Esophagus squamous epithelium (tissue), 5 donors: Measurements from ENCODE around the gene TRIP13. TPM values are rescaled to one million over a fixed set of nuclear protein-coding genes. Genes with fewer than 3 reads are reported as not detected.

Source experiments
- DNase-seq: peaks from one replicate; lab custom pipeline; 2025; lab: John Stamatoyannopoulos, UW
- H3K27ac ChIP-seq, 4 donors: fragments of 200-600 bp; sonication (generic); one replicate each; pipeline ENCODE4 v1.5.1; 2016 to 2019; ENCODE audit warnings: mild to moderate bottlenecking in 1 of 4
- H3K27me3 ChIP-seq, 4 donors: fragments of 200-600 bp; sonication (generic); 1 replicate in 3 of 4; 2 replicates in 1 of 4; pipeline versions ENCODE4 v1.5.1 to v1.6.0; 2017 to 2021; ENCODE audit warnings: antibody characterized with exemption in 1 of 4
- H3K36me3 ChIP-seq, 3 donors: fragments of 200-600 bp; sonication (generic); one replicate each; pipeline ENCODE4 v1.5.1; 2016 to 2019
- H3K4me1 ChIP-seq, 3 donors: fragments of 200-600 bp; sonication (generic); one replicate each; pipeline ENCODE4 v1.5.1; 2017 to 2019
- H3K4me3 ChIP-seq, 4 donors: fragments of 200-600 bp; sonication (generic); 1 replicate in 3 of 4; 2 replicates in 1 of 4; pipeline ENCODE4 v1.5.1; 2016 to 2019; ENCODE audit warnings: mild to moderate bottlenecking in 2 of 4, moderate library complexity in 1 of 4
- H3K9me3 ChIP-seq, 3 donors: fragments of 200-600 bp; sonication (generic); one replicate each; pipeline ENCODE4 v1.5.1; 2016 to 2019
- POLR2A ChIP-seq, 4 donors: fragments of 450-650 bp; IDR thresholded peaks; one replicate each; pipeline ENCODE4 v1.6.1; 2017; ENCODE audit warnings: antibody characterized with exemption in 4 of 4, mild to moderate bottlenecking in 4 of 4, moderate library complexity in 3 of 4
- WGBS, 2 donors: methylation state at CpG; one replicate each; pipeline ENCODE4 v1.1.5; 2018; 5-methylcytosine and 5-hydroxymethylcytosine counted together
- intact Hi-C: fragments of 100-400 bp; cut with DNase I; formaldehyde crosslinking; loops from one replicate; pipeline ENCODE4 v1.15.0; 2022
- total RNA-seq, 4 donors: library from RNA; depleted of rRNA; stranded (reverse); fragments of >200 nt; gene quantifications; one replicate each; pipeline ENCODE4 v1.1.0, GENCODE V29; 2016
- TF ChIP-seq, protein P1 (sequence below), 6 experiments: fragments of 450-650 bp in 4 of 6; fragments of 200-600 bp in 2 of 6; sonication (generic) in 2 of 6; IDR thresholded peaks; one replicate each; pipeline ENCODE4 v1.5.1; 2016 to 2019; ENCODE audit warnings: antibody characterized with exemption in 6 of 6, mild to moderate bottlenecking in 4 of 6, moderate library complexity in 4 of 6
- donor health status: DM: yes; HTN: yes; CAD: no.

TRIP13 gene
- total RNA-seq, 4 donors from 2014 or later: 3.2 to 17.7 (median 9.5) TPM

DNA sequence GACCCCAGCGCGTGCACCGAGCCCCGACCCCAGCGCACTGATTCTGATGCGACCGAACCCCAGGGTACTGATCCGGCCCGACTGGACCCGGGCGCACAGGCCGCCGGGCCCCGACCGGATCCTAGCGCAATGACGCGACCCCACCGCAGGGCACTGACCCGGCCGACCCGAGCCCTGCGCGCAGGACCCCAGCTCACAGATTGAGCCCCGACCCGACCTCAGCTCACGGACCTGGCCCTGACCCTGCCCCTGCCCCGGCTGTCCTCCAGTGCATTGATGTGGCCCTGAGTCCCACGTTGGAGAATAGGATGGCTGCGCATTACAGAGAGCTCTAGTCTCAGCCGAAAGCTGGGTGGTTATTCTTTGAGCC lies 438 bp downstream of the TRIP13 start:
- peaks cover 0 to 34% (median 5%) of the 10 kb centered on the region in 3 donors for H3K36me3 ChIP-seq
- no peaks in the 10 kb centered on the region for H3K9me3 ChIP-seq
- peaks cover 17 to 33% (median 20%) of the 10 kb centered on the region in 3 donors for H3K4me1 ChIP-seq
- no peak for TF ChIP-seq POLR2A (IDR thresholded peaks at IDR 0.05)
- TF ChIP-seq, protein P1, sequence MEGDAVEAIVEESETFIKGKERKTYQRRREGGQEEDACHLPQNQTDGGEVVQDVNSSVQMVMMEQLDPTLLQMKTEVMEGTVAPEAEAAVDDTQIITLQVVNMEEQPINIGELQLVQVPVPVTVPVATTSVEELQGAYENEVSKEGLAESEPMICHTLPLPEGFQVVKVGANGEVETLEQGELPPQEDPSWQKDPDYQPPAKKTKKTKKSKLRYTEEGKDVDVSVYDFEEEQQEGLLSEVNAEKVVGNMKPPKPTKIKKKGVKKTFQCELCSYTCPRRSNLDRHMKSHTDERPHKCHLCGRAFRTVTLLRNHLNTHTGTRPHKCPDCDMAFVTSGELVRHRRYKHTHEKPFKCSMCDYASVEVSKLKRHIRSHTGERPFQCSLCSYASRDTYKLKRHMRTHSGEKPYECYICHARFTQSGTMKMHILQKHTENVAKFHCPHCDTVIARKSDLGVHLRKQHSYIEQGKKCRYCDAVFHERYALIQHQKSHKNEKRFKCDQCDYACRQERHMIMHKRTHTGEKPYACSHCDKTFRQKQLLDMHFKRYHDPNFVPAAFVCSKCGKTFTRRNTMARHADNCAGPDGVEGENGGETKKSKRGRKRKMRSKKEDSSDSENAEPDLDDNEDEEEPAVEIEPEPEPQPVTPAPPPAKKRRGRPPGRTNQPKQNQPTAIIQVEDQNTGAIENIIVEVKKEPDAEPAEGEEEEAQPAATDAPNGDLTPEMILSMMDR (IDR thresholded peaks at IDR 0.05): no peak
- DNase-seq: no peak
- no peaks in the 10 kb centered on the region for H3K27me3 ChIP-seq
- 6% methylated on average over 7 of the region's 31 CpGs; no CpG with 5 or more reads in 1 of the 2 donors for WGBS, 2 donors
- H3K4me3 ChIP-seq: peak overlapping the region; percentile 64 to 92 (median 83)
- intact Hi-C loops: no loop called here
- H3K27ac ChIP-seq: peak overlapping the region in 3 of 4 donors; percentile 77 to 97 (median 93)

DNA sequence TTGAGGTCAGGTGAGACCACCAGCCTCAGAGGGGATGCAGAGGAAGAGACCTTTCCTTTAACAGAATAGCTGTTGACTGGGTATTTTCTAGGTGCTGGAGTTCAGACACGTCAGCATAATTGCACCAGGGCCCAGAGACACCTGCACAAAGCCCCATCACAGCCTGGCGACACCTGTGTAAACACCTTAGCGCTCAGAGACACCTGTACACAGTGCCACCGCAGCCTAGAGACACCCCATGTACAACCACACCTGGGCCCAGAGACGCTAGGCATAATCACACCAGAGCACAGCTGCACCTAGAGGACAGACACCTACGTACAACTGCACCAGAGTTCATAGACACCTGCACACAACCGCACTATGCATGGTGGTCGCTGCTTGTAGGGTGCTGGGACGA lies 1.0 kb downstream of the TRIP13 start:
- no peaks in the 10 kb centered on the region for H3K27me3 ChIP-seq
- WGBS, 2 donors: 84% methylated on average over 7 of the region's 9 CpGs; no CpG with 5 or more reads in 1 of the 2 donors

DNA sequence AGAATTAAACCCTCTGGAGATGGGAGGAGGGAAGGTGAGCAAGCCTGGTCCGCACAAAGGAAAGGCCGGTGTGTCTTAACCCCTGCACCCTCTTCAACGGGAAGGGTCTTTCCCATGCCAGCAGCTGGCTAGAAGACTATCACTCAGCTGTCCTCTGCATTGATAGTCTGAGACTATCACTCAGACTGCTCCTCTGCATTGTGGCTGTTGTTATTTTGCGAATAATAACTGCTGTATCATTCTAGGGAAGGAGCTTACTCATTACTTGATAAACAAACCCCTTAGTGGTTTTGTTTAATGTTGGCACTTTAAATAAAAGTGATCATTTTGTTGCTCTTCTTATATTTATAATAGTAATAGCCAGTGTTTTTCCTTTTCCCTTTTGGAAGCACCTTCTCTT lies 8.1 kb downstream of the TRIP13 start:
- TF ChIP-seq, protein P1 (IDR thresholded peaks at IDR 0.05): no peak
- no peak for TF ChIP-seq POLR2A (IDR thresholded peaks at IDR 0.05)
- no peak overlapping the region for H3K27ac ChIP-seq
- no peaks in the 10 kb centered on the region for H3K9me3 ChIP-seq
- intact Hi-C loops: loop anchor here (5.0 kb wide), 1 partner anchor 228 kb away; no protein-coding TSS in a partner anchor
- H3K27me3 ChIP-seq: no peaks in the 10 kb centered on the region
- 67 to 72% methylated on average over 2 to 4 of the region's 4 CpGs for WGBS, 2 donors
- no peaks in the 10 kb centered on the region for H3K4me1 ChIP-seq
- no peak for DNase-seq
- H3K36me3 ChIP-seq: no peaks in the 10 kb centered on the region
- no peak overlapping the region for H3K4me3 ChIP-seq

More for the DNA sequence above, 1.0 kb downstream of the TRIP13 start:
- Histone ChIP-seq H3K4me3 (peak overlapping the region in 1 of 4 donors; percentile 90), H3K27ac (no peak overlapping the region), H3K36me3 (peaks cover 0 to 28% (median 5%) of the 10 kb centered on the region in 3 donors), H3K9me3 (no peaks in the 10 kb centered on the region), H3K4me1 (peaks cover 17 to 33% (median 20%) of the 10 kb centered on the region in 3 donors)
- DNase-seq: no peak
- no peak for TF ChIP-seq POLR2A (IDR thresholded peaks at IDR 0.05)
- TF ChIP-seq, protein P1 (IDR thresholded peaks at IDR 0.05): no peak
- intact Hi-C loops: no loop called here

DNA sequence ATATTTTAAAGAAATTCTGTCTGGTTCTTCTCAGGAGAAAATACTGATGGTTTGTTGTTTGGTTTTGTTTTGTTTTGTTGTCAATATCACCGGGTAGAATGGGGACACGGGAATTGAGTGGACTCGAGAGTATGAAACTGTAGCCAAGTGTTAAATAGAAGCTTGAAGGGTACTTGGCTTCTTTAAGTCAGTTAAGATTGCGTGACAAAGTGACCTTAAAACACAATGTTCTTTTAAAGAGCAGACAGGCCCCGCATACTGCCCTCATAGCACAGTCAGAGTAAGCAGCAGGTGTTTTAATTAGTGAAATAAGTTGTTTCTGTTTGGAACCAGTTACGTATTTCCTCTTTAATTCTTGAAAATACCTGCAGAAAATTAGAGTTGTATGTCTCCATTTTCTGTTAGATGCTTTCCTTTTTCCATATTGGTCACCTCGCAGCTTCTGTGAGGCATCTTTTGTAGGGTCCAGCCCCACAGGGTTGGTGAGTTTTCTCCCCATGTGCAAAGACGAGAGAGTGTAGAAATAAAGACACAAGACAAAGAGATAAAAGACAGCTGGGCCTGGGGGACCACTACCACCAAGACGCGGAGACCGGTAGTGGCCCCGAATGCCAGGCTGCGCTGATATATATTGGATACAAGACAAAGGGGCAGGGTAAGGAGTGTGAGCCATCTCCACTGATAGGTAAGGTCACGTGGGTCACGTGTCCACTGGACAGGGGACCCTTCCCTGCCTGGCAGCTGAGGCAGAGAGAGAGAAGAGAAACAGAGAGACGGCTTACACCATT lies 9.6 kb downstream of the TRIP13 start:
- H3K4me3 ChIP-seq: no peak overlapping the region
- no peaks in the 10 kb centered on the region for H3K4me1 ChIP-seq
- TF ChIP-seq POLR2A (IDR thresholded peaks at IDR 0.05): no peak
- TF ChIP-seq, protein P1 (IDR thresholded peaks at IDR 0.05): no peak
- WGBS, 2 donors: 88% methylated on average over 13 to 16 of the region's 16 CpGs
- no peaks in the 10 kb centered on the region for H3K9me3 ChIP-seq
- intact Hi-C loops: loop anchor here (5.0 kb wide), 1 partner anchor 230 kb away; no protein-coding TSS in a partner anchor
- no peak overlapping the region for H3K27ac ChIP-seq
- no peak for DNase-seq
- no peaks in the 10 kb centered on the region for H3K27me3 ChIP-seq
- peaks cover 0 to 3% (median 0%) of the 10 kb centered on the region in 3 donors for H3K36me3 ChIP-seq

DNA sequence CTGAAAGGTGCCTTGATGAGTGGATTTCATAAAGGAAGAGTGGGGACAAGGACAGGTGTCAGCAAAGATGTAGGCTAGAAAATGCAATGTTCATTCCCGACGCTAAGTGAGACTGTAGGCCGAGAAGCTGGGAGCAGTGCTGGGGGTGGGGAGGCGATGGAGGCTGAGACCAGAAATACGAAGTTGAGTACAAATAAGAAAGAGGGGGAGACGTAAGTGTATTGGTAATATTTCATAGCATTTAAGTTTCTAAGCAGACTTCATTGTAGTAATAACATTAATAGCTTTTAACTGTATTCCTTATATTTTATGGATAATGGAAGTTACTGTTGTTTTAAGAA lies 11.0 kb downstream of the TRIP13 start:
- TF ChIP-seq POLR2A (IDR thresholded peaks at IDR 0.05): no peak
- TF ChIP-seq, protein P1 (IDR thresholded peaks at IDR 0.05): no peak
- no peak for DNase-seq
- Histone ChIP-seq H3K27me3 (no peaks in the 10 kb centered on the region), H3K4me1 (peaks cover 0 to 3% (median 0%) of the 10 kb centered on the region in 3 donors), H3K4me3 (no peak overlapping the region), H3K27ac (no peak overlapping the region), H3K9me3 (no peaks in the 10 kb centered on the region), H3K36me3 (peaks cover 0 to 12% (median 0%) of the 10 kb centered on the region in 3 donors)
- WGBS, 2 donors: 91% methylated on average over 6 of the region's 6 CpGs
- intact Hi-C loops: loop anchor here (5.0 kb wide), 1 partner anchor 231 kb away; no protein-coding TSS in a partner anchor
